Measurements from ENCODE around the gene KRT14.
"Not testable (repeated sequence)": the region's sequence is repeated elsewhere in the genome, so short reads cannot be mapped to it uniquely, and the experiment has no call there.

DNA sequence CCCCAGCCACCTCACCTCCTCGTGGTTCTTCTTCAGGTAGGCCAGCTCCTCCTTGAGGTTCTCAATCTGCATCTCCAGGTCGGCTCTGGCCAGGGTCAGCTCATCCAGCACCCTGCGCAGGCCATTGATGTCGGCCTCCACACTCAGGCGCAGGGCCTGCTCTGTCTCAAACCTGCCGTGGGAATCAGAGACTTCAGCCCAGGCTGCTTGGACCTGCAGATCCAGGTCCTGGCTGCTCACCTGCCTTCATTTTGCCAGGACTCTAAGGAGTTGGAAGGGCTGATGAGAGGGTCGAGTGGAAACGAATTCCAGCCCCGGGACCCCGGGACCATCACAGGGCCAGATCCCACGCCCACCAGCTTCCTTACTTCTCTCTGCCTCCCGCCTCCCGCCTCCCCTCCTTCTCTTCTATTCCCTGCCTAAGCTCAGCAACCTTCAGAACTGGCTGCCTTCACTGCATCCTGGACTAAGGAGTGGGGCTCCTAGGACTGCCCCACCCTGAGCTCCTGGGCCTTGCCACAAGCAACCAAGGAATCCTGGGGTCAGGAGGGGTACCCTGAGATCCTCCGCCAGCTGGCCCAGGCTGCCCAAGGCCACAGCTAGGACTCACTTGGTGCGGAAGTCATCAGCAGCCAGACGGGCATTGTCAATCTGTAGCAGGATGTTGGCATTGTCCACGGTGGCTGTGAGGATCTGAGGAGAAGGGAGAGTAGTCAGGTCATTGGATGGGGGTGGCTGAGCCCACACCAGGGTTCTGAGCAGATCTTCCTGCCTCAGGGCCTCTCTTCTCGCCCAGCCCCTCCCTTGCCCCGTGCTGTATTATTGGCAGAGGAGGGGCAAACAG lies 35.9 kb upstream of the KRT14 start:
- TF ChIP-seq, protein P1, sequence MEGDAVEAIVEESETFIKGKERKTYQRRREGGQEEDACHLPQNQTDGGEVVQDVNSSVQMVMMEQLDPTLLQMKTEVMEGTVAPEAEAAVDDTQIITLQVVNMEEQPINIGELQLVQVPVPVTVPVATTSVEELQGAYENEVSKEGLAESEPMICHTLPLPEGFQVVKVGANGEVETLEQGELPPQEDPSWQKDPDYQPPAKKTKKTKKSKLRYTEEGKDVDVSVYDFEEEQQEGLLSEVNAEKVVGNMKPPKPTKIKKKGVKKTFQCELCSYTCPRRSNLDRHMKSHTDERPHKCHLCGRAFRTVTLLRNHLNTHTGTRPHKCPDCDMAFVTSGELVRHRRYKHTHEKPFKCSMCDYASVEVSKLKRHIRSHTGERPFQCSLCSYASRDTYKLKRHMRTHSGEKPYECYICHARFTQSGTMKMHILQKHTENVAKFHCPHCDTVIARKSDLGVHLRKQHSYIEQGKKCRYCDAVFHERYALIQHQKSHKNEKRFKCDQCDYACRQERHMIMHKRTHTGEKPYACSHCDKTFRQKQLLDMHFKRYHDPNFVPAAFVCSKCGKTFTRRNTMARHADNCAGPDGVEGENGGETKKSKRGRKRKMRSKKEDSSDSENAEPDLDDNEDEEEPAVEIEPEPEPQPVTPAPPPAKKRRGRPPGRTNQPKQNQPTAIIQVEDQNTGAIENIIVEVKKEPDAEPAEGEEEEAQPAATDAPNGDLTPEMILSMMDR (IDR thresholded peaks at IDR 0.05) = not testable (repeated sequence)
- not testable (repeated sequence) for TF ChIP-seq POLR2A (IDR thresholded peaks at IDR 0.05)
